GM12892 (cell line): Measurements from ENCODE around the gene NGEF.

ENCODE experiments used
- DNase-seq: peaks from one replicate; pipeline ENCODE4 v3.0.0; 2011; ENCODE audit not compliant: insufficient read length
- FAIRE-seq: peaks from 2 replicates; lab custom pipeline; 2011; peaks lifted over from hg19 to GRCh38; lab: Jason Lieb, UNC
- POLR2A ChIP-seq: IDR thresholded peaks from 2 replicates; pipeline ENCODE4 v1.6.1; 2011; ENCODE audit warnings: low read depth, low read length, control low read depth
- POLR2AphosphoS5 ChIP-seq: IDR thresholded peaks from 2 replicates; pipeline ENCODE4 v1.6.1; 2011; ENCODE audit warnings: low read depth, low read length, control low read depth
- TAF1 ChIP-seq: IDR thresholded peaks from 2 replicates; pipeline ENCODE4 v1.6.1; 2011; ENCODE audit warnings: low read depth, mild to moderate bottlenecking, control low read depth, low read length, borderline replicate concordance

NGEF gene

DNA sequence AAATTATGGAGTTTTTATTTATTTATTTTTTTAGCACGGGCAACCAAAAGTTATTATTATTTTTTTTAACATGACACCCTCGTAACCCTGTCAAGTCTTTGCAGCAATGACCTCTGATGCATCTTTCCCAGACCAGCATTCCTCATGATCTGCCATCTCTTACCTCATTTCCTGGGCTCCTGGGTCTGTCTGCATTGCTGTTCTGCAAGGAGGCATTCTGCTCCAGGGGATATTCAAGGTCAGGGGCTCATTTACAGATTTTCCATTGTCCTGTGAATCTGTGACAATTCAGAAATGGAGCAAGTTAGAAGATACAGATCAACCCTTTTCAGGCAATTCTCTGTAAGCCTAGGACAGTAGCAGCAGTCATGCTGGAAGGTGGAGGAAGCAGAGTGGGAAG lies 43.0 kb downstream of the NGEF start:
- TF ChIP-seq POLR2AphosphoS5 (no peak), POLR2A (no peak), TAF1 (no peak)
- FAIRE-seq (no peak), DNase-seq (no peak)

- DNase-seq (no peak), FAIRE-seq (no peak)
- TF ChIP-seq POLR2A (no peak), POLR2AphosphoS5 (no peak), TAF1 (no peak)
These were observed 45.6 kb downstream of the NGEF start for GRCh38 chr2:232967474-232967873.

GRCh38 chr2:232966122-232966521 lies 46.9 kb downstream of the NGEF start:
- FAIRE-seq (no peak), DNase-seq (no peak)
- TF ChIP-seq POLR2AphosphoS5 (no peak), TAF1 (no peak), POLR2A (no peak)

GRCh38 chr2:232963913-232964312 lies 49.1 kb downstream of the NGEF start:
- DNase-seq = no peak
- FAIRE-seq = no peak
- TF ChIP-seq POLR2AphosphoS5 (no peak), TAF1 (no peak), POLR2A (no peak)

GRCh38 chr2:232960862-232961261 lies 52.2 kb downstream of the NGEF start:
- FAIRE-seq (no peak), DNase-seq (no peak)
- TF ChIP-seq POLR2AphosphoS5 (no peak), POLR2A (no peak), TAF1 (no peak)

- no peak for TF ChIP-seq POLR2AphosphoS5
- TF ChIP-seq POLR2A = no peak
- no peak for TF ChIP-seq TAF1
- FAIRE-seq = peak; percentile 42
- no peak for DNase-seq
These were observed 53.9 kb downstream of the NGEF start for GRCh38 chr2:232959139-232959538.

DNA sequence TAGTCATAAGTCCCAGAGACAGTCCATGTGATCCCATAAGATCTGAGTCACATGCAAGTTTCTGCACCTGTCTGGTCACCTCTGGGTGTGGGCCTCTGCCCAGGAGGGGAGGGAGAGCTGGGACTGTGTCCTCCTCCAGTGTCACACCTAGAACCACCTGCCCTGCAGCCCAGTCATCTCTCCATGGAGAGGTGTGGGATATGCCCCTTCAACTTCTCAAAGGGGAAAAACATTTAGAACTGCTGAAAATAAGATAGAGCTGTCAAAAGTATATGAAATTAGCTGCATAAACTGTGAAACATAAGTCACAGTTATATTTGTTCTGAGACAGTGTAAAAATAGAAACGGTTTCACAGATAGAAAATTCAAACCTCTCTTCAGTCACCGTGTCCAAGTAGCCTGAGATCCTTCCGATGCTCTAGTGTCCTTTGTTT lies 55.4 kb downstream of the NGEF start:
- no peak for DNase-seq
- FAIRE-seq = no peak
- no peak for TF ChIP-seq POLR2AphosphoS5
- no peak for TF ChIP-seq POLR2A
- TF ChIP-seq TAF1 = no peak

DNA sequence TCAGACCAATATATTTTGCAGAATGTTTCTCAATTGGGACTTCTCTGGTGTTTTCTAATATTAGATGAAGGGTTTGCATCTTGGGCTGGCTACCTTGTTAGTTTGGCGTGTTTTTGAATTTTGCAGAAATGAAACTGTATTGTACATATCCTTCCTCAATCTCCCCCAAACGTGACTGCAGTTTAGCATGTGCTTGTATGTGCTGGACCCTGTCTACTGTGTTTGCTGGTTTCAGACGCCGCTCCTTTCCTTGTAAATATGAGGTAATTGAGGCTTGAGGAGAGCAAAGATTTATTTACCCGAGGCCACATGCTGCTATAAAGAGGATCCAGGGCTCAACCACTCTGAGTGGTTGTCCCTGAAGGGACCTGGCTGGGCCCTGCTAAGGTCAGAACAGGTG lies 57.2 kb downstream of the NGEF start:
- DNase-seq (no peak), FAIRE-seq (no peak)
- TF ChIP-seq POLR2AphosphoS5 (no peak), POLR2A (no peak), TAF1 (no peak)

DNA sequence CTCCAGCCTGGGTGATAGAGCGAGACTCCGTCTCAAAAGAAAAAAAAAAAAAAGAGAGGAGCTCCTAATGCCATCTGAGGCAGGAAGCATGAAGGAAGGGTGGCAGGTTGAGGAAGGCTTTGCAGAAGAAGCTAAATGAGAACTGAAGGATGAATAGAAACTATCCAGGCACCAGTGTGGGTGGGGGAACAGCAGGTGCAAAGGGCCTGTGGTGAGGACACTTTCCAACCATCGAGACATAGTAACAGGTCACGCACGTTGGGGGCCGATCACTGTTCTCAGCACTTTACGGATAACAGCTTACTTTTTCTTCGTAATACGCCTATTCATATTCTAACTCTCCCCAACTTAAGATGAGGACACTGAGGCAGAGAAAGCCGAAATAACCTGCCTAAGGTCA lies 58.4 kb downstream of the NGEF start:
- no peak for TF ChIP-seq POLR2AphosphoS5
- TF ChIP-seq POLR2A = no peak
- TF ChIP-seq TAF1 = no peak
- FAIRE-seq (peak; percentile 53), DNase-seq (no peak)

- no peak for FAIRE-seq
- DNase-seq = no peak
- TF ChIP-seq POLR2A = no peak
These were observed 61.2 kb downstream of the NGEF start for GRCh38 chr2:232951891-232952290.

- no peak for TF ChIP-seq TAF1
- TF ChIP-seq POLR2AphosphoS5 = no peak
- no peak for TF ChIP-seq POLR2A
- DNase-seq (no peak), FAIRE-seq (no peak)
These were observed 61.9 kb downstream of the NGEF start for GRCh38 chr2:232951181-232951580.

GRCh38 chr2:232950751-232951150 lies 62.3 kb downstream of the NGEF start:
- FAIRE-seq = no peak

GRCh38 chr2:232949016-232949415 lies 64.0 kb downstream of the NGEF start:
- no peak for TF ChIP-seq TAF1
- no peak for TF ChIP-seq POLR2A
- no peak for TF ChIP-seq POLR2AphosphoS5
- FAIRE-seq (no peak), DNase-seq (no peak)

More at GRCh38 chr2:232950751-232951150, 62.3 kb downstream of the NGEF start:
- TF ChIP-seq TAF1 (no peak), POLR2A (no peak), POLR2AphosphoS5 (no peak)
- no peak for DNase-seq
